NCI-H2081 treated with DMSO at 0.1 percent for 48 hours (cell line): Measurements from ENCODE around the gene TSEN15.

Source experiments
- DNase-seq: peaks from one replicate; lab custom pipeline; 2025; lab: John Stamatoyannopoulos, UW

The TSEN15 gene

GRCh38 chr1:184101571-184101970, 50.0 kb downstream of the TSEN15 start:
- no peak for DNase-seq

- DNase-seq, result no peak
Measured at GRCh38 chr1:184110272-184111204, 59.0 kb downstream of the TSEN15 start.

GRCh38 chr1:184112176-184112948, 60.8 kb downstream of the TSEN15 start:
- DNase-seq, result no peak

GRCh38 chr1:184113251-184113650, 61.7 kb downstream of the TSEN15 start:
- DNase-seq, result no peak

GRCh38 chr1:184114818-184115398, 63.4 kb downstream of the TSEN15 start:
- no peak for DNase-seq

GRCh38 chr1:184116287-184116686, 64.8 kb downstream of the TSEN15 start:
- no peak for DNase-seq

GRCh38 chr1:184118046-184118445, 66.5 kb downstream of the TSEN15 start:
- no peak for DNase-seq
